ENCODE data around the gene EFNA4. TPM values are rescaled to one million over a fixed set of nuclear protein-coding genes. Genes with fewer than 3 reads are reported as not detected.

EFNA4 gene
- total and polyA plus RNA-seq, 2 of the 4 experiments (the other 2 are of a cell fraction), result 3.8 to 11.8 TPM

GRCh38 chr1:155092131-155092530 lies 28.6 kb downstream of the EFNA4 start:
- POLR2A ChIA-PET (ENCODE audit: unreplicated experiment), result no interaction called here
- Histone ChIP-seq H4K20me1 (ENCODE audit: insufficient read depth, low read length) (no peaks in the 10 kb centered on the region), H2AFZ (replicated peaks; ENCODE audit: low read length, poor library complexity) (no peak overlapping the region), H3K4me3 (ENCODE audit: insufficient read depth, low read depth, low read length) (no peak overlapping the region), H2BK5ac (ENCODE audit: low read depth, low read length, poor library complexity, severe bottlenecking) (no peak overlapping the region), H3K9me3 (ENCODE audit: control insufficient read depth, insufficient read depth, low read length) (no peaks in the 10 kb centered on the region), H2BK20ac (ENCODE audit: low read depth, low read length) (no peak overlapping the region), H4K5ac (ENCODE audit: low read depth, low read length) (no peak overlapping the region), H3K36me3 (ENCODE audit: control insufficient read depth, insufficient read depth, low read length) (no peaks in the 10 kb centered on the region), H4K8ac (ENCODE audit: low read depth in 2 of 2, low read length in 2 of 2) (no peak overlapping the region), H2BK120ac (ENCODE audit: low read depth, low read length) (no peak overlapping the region), H3K23ac (ENCODE audit: low read depth, low read length) (no peak overlapping the region), H3K79me1 (ENCODE audit: low read depth in 1 of 2, low read length in 2 of 2) (no peaks in the 10 kb centered on the region), H3K4me1 (ENCODE audit: control insufficient read depth, insufficient read depth, low read length) (peaks cover 4% of the 10 kb centered on the region; the same call in 1 of the 2 replicates), H3K14ac (replicated peaks; ENCODE audit: low read depth, low read length) (no peak overlapping the region), H2AK5ac (ENCODE audit: low read depth, low read length) (no peak overlapping the region), H3K9ac (ENCODE audit: low read depth, low read length) (no peak overlapping the region), H3K4me2 (ENCODE audit: low read depth, low read length) (no peak overlapping the region), H3K56ac (ENCODE audit: extremely low read depth, insufficient read depth, low read length) (no peak overlapping the region), H2BK15ac (ENCODE audit: low read depth, low read length) (no peak overlapping the region), H3K9me1 (ENCODE audit: insufficient read depth, low read length) (peaks cover 3% of the 10 kb centered on the region; the same call in 1 of the 2 replicates), H2AK9ac (replicated peaks; ENCODE audit: low read depth, low read length, poor library complexity) (no peak overlapping the region), H3K27me3 (ENCODE audit: control insufficient read depth, insufficient read depth, low read length) (peaks cover 20% of the 10 kb centered on the region), H3K18ac (ENCODE audit: low read depth, low read length) (no peak overlapping the region), H3K4ac (ENCODE audit: low read depth, low read length) (no peak overlapping the region), H4K91ac (ENCODE audit: insufficient read depth, low read depth, low read length) (no peak overlapping the region), H3K27ac (ENCODE audit: insufficient read depth, low read length) (no peak overlapping the region)
- ATAC-seq (ENCODE audit: low read depth) (no peak), DNase-seq (no peak)
- BruUV-seq (replicated peaks), result no TSS peak
- CTCF ChIA-PET, result interaction anchor here (0.6 to 2.1 kb wide), 13 partner anchors 8 to 876 kb away, joined by 3 to 18 read pairs (median 3); partner anchors contain the start of genes EFNA4 and KRTCAP2
- in situ Hi-C loops (cut with MboI; ENCODE audit: low sequenced_read_pairs), result loop anchor here (5.0 kb wide), 1 partner anchor 75 kb away; no protein-coding TSS in a partner anchor
- 80% methylated on average over 1 of the region's 6 CpGs; no CpG with 5 or more reads in 1 of the 2 experiments for WGBS, 2 experiments (ENCODE audit: extremely low coverage in 2 of 2, insufficient read length in 1 of 2)
- no peak for TF ChIP-seq BHLHE40 (IDR thresholded peaks at IDR 0.05; ENCODE audit: low read depth, low read length)
- no peak for TF ChIP-seq RFX5 (IDR thresholded peaks at IDR 0.05; ENCODE audit: low read depth, low read length)
- TF ChIP-seq FOS (IDR thresholded peaks at IDR 0.05; ENCODE audit: low read depth, low read length), result no peak
- no peak for TF ChIP-seq NFE2L2 (IDR thresholded peaks at IDR 0.05; ENCODE audit: low read depth, low read length)
- TF ChIP-seq POLR2A (IDR thresholded peaks at IDR 0.05; ENCODE audit: low read depth, low read length), result no peak
- TF ChIP-seq USF2 (IDR thresholded peaks at IDR 0.05; ENCODE audit: low read depth, low read length), result no peak
- TF ChIP-seq CEBPB (IDR thresholded peaks at IDR 0.05; ENCODE audit: low read depth, low read length), result no peak
- no peak for TF ChIP-seq MAFK (IDR thresholded peaks at IDR 0.05; ENCODE audit: low read depth, low read length)
- no peak for TF ChIP-seq MAZ (IDR thresholded peaks at IDR 0.05; ENCODE audit: borderline replicate concordance, low read depth, low read length)
- no peak for TF ChIP-seq ELK1 (IDR thresholded peaks at IDR 0.05; ENCODE audit: borderline replicate concordance, low read depth, low read length)
- TF ChIP-seq MXI1 (IDR thresholded peaks at IDR 0.05; ENCODE audit: borderline replicate concordance, low read depth, low read length), result no peak
- no peak for TF ChIP-seq CHD1 (IDR thresholded peaks at IDR 0.05; ENCODE audit: low read depth, low read length)
- TF ChIP-seq RAD21 (IDR thresholded peaks at IDR 0.05; ENCODE audit: low read length), result no peak
- no peak for TF ChIP-seq CTCF (conservative IDR thresholded peaks at IDR 0.05; ENCODE audit: low read depth, low read length)
- TF ChIP-seq SMC3 (IDR thresholded peaks at IDR 0.05; ENCODE audit: low read depth, low read length), result no peak
- dilution Hi-C loops (cut with HindIII; ENCODE audit: low sequenced_read_pairs, unreplicated experiment), result no loop called here
- intact Hi-C loops (cut with micrococcal nuclease), result loop anchor here (5.0 kb wide), 1 partner anchor 35 kb away; the partner anchor contains the start of gene EFNA1
